Upper lobe of left lung (tissue), 4 donors: ENCODE measurements around the gene ZBTB48.

ENCODE experiments used
- CTCF ChIP-seq, 6 experiments: fragments of 450-650 bp in 4 of 6; fragments of 200-600 bp in 2 of 6; sonication (generic) in 2 of 6; IDR thresholded peaks; one replicate each; pipeline ENCODE4 v1.5.1; 2016 to 2019; ENCODE audit warnings: antibody characterized with exemption in 6 of 6
- EP300 ChIP-seq, 4 donors: sonication (generic); formaldehyde crosslinking; IDR thresholded peaks; one replicate each; pipeline ENCODE4 v1.5.1; 2017; ENCODE audit warnings: antibody characterized with exemption in 4 of 4, control low read depth in 2 of 4

- TF ChIP-seq CTCF (IDR thresholded peaks at IDR 0.05) (peak in 4 of 6 experiments; percentile 36 to 64 (median 50)), EP300 (IDR thresholded peaks at IDR 0.05) (no peak)
Observed at GRCh38 chr1:6634371-6635052, 54.7 kb downstream of the ZBTB48 start.
